ENCODE results near the gene WDR75.
"Not testable (repeated sequence)": the region's sequence is repeated elsewhere in the genome, so short reads cannot be mapped to it uniquely, and the experiment has no call there.

The WDR75 gene

GRCh38 chr2:189426886-189427285 lies 14.4 kb upstream of the WDR75 start:
- Mint-ChIP-seq H3K9me3 (peaks cover 2% of the 10 kb centered on the region), H3K27ac (no peak overlapping the region), H3K27me3 (no peaks in the 10 kb centered on the region), H3K4me3 (no peak overlapping the region), H3K4me1 (no peaks in the 10 kb centered on the region), H3K36me3 (peaks cover 3% of the 10 kb centered on the region)
- ATAC-seq = no peak

DNA sequence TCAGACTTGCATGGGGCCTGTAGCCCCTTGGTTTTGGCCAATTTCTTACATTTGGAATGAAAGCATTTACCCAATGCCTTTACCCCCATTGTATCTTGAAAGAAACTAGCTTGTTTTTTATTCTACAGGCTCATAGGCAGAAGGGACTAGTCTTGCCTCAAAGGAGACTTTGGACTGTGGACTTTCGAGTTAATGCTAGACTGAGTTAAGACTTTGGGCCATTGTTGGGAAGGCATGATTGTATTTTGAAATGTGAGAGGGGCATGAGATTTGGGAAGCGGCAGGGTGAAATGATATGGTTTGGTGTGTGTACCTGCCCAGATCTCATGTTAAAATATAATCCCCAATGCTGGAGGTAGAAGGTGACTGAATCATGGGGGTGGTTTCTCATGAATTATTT lies 13.4 kb upstream of the WDR75 start:
- no peaks in the 10 kb centered on the region for H3K4me1 Mint-ChIP-seq
- H3K9me3 Mint-ChIP-seq = no peaks in the 10 kb centered on the region
- ATAC-seq = no peak
- no peaks in the 10 kb centered on the region for H3K27me3 Mint-ChIP-seq
- H3K4me3 Mint-ChIP-seq = no peak overlapping the region
- H3K27ac Mint-ChIP-seq = no peak overlapping the region
- no peaks in the 10 kb centered on the region for H3K36me3 Mint-ChIP-seq

DNA sequence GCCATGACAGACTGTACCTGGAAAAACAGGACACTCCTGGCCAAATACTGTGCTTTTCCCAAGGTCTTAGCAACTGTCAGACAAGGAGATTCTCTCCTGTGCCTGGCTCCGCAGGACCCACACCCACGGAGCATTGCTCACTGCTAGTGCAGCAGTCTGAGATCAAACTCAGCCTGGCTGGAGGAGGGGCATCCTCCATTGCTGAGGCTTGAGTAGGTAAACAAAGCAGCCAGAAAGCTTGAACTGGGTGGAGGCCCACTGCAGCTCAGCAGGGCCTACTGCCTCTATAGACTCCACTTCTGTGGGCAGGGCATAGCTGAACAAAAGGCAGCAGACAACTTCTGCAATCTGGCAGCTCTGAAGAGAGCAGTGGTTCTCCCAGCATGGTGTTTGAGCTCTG lies 10.8 kb upstream of the WDR75 start:
- not testable (repeated sequence) for ATAC-seq, H3K27ac Mint-ChIP-seq

DNA sequence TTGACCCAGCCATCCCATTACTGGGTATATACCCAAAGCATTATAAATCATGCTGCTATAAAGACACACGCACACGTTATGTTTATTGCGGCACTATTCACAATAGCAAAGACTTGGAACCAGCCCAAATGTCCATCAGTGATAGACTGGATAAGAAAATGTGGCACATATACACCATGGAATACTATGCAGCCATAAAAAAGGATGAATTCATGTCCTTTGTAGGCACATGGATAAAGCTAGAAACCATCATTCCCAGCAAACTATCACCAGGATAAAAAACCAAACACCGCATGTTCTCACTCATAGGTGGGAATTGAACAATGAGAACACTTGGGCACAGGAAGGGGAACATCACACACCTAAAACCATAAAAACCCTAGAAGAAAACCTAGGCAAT lies 5.5 kb upstream of the WDR75 start:
- not testable (repeated sequence) for H3K27me3 Mint-ChIP-seq, H3K4me3 Mint-ChIP-seq, ATAC-seq, H3K27ac Mint-ChIP-seq, H3K4me1 Mint-ChIP-seq, H3K9me3 Mint-ChIP-seq, H3K36me3 Mint-ChIP-seq

More for the DNA sequence above, 10.8 kb upstream of the WDR75 start:
- H3K4me3 Mint-ChIP-seq, H3K27me3 Mint-ChIP-seq, H3K4me1 Mint-ChIP-seq, H3K9me3 Mint-ChIP-seq, H3K36me3 Mint-ChIP-seq: not testable (repeated sequence)

DNA sequence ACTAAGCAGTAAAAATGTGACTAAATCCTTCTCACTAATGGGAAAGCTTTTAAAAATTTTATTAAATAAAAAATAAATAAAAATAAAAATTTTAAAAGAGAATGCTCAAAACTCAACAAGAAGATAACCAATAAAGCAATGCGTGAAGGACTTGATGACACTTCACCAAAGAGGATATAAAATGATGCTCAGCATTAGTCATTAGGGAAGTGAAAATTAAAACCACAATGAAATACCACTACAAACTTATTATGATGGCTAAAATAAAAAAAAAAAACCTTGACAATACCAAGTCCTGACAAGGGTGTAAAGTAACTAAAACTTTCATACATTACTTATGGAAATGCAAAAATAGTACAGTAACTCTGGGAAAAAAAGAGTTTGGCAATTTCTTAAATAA lies 3.3 kb upstream of the WDR75 start:
- H3K27me3 Mint-ChIP-seq = no peaks in the 10 kb centered on the region
- H3K4me3 Mint-ChIP-seq = no peak overlapping the region
- no peak for ATAC-seq
- H3K27ac Mint-ChIP-seq = no peak overlapping the region
- H3K4me1 Mint-ChIP-seq = peaks cover 6% of the 10 kb centered on the region
- no peaks in the 10 kb centered on the region for H3K9me3 Mint-ChIP-seq
- no peaks in the 10 kb centered on the region for H3K36me3 Mint-ChIP-seq

- Mint-ChIP-seq H3K36me3 (no peaks in the 10 kb centered on the region), H3K27me3 (no peaks in the 10 kb centered on the region), H3K9me3 (no peaks in the 10 kb centered on the region), H3K27ac (no peak overlapping the region), H3K4me1 (peaks cover 6% of the 10 kb centered on the region), H3K4me3 (no peak overlapping the region)
- no peak for ATAC-seq
Observed at GRCh38 chr2:189439342-189439741, 1.9 kb upstream of the WDR75 start.

GRCh38 chr2:189440644-189440946 lies 679 bp upstream of the WDR75 start:
- H3K4me3 Mint-ChIP-seq = peak overlapping the region; percentile 91
- no peaks in the 10 kb centered on the region for H3K36me3 Mint-ChIP-seq
- peaks cover 6% of the 10 kb centered on the region for H3K4me1 Mint-ChIP-seq
- ATAC-seq = peak; percentile 32
- peak overlapping the region; percentile 96 for H3K27ac Mint-ChIP-seq
- no peaks in the 10 kb centered on the region for H3K27me3 Mint-ChIP-seq
- H3K9me3 Mint-ChIP-seq = no peaks in the 10 kb centered on the region

DNA sequence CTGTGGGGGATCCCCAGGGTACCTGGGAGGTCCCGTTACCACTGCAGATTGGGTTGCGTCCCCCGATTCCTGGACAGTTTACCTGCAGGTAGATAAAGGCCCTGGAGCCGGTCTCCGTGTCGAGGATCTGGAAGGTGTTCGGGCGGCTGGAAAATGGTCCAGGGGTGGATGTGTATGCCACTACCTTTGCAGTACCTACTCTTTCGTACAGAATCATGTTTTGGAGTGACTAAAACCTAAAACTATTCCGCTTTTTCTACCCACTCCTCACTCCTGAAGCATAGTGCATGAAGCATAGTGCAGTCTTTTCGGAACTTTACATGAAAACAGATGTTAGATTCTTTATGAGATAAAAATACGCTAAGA lies 418 bp downstream of the WDR75 start:
- Mint-ChIP-seq H3K4me3 (peak overlapping the region; percentile 91), H3K4me1 (peaks cover 6% of the 10 kb centered on the region), H3K9me3 (no peaks in the 10 kb centered on the region), H3K27me3 (no peaks in the 10 kb centered on the region), H3K36me3 (no peaks in the 10 kb centered on the region), H3K27ac (peak overlapping the region; percentile 96)
- ATAC-seq = no peak

DNA sequence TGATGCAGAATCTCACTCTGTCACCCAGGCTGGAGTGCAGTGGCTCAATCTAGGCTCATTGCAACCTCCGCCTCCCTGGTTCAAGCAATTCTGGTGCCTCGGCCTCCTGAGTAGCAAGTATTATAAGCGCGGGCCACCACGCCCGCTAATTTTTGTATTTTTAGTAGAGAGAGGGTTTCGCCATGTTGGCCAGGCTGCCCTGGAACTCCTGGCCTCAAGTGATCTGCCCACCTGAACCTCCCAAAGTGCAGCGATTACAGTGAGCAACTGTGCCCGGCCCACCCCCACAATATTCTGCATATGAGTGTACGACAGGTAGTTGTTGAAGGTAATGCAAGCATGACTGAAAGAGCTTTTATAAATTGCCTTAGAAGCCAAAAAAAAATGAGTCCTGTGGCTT lies 1.2 kb downstream of the WDR75 start:
- no peak for ATAC-seq
- peak overlapping the region; percentile 91 for H3K4me3 Mint-ChIP-seq
- no peaks in the 10 kb centered on the region for H3K27me3 Mint-ChIP-seq
- H3K36me3 Mint-ChIP-seq = no peaks in the 10 kb centered on the region
- peaks cover 2% of the 10 kb centered on the region for H3K4me1 Mint-ChIP-seq
- peak overlapping the region; percentile 96 for H3K27ac Mint-ChIP-seq
- H3K9me3 Mint-ChIP-seq = no peaks in the 10 kb centered on the region

DNA sequence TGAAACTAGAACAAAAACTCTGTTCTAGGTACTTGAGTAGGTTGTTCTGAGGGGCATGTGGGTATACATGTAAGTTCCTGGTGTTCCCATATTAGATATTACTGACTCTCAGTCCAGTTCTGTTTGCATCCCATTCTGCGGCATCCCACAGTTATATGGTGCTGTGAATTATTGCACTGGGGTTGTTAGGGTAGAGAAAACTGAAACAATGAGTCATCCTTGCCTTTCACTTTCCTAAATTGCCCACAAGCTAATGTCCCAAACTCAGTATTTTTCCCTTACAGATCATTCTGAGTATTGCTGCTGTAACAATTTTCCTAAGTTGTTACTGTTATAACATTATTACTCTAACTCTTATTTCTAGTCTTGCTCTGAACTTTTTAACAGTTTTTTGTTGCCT lies 3.0 kb downstream of the WDR75 start:
- no peak overlapping the region for H3K27ac Mint-ChIP-seq
- H3K27me3 Mint-ChIP-seq = no peaks in the 10 kb centered on the region
- no peaks in the 10 kb centered on the region for H3K4me1 Mint-ChIP-seq
- no peak overlapping the region for H3K4me3 Mint-ChIP-seq
- no peaks in the 10 kb centered on the region for H3K36me3 Mint-ChIP-seq
- ATAC-seq = no peak
- H3K9me3 Mint-ChIP-seq = no peaks in the 10 kb centered on the region

GRCh38 chr2:189446780-189447179 lies 5.5 kb downstream of the WDR75 start:
- H3K36me3 Mint-ChIP-seq = peaks cover 10% of the 10 kb centered on the region
- no peak for ATAC-seq
- H3K27ac Mint-ChIP-seq = no peak overlapping the region
- no peaks in the 10 kb centered on the region for H3K27me3 Mint-ChIP-seq
- no peaks in the 10 kb centered on the region for H3K9me3 Mint-ChIP-seq
- H3K4me3 Mint-ChIP-seq = no peak overlapping the region
- no peaks in the 10 kb centered on the region for H3K4me1 Mint-ChIP-seq

- Mint-ChIP-seq H3K9me3 (no peaks in the 10 kb centered on the region), H3K4me1 (no peaks in the 10 kb centered on the region), H3K36me3 (peaks cover 50% of the 10 kb centered on the region), H3K4me3 (no peak overlapping the region), H3K27me3 (no peaks in the 10 kb centered on the region), H3K27ac (no peak overlapping the region)
- ATAC-seq = no peak
Observed at GRCh38 chr2:189454009-189454408, 12.7 kb downstream of the WDR75 start.

GRCh38 chr2:189465076-189465475 lies 23.8 kb downstream of the WDR75 start:
- Mint-ChIP-seq H3K4me1 (peaks cover 15% of the 10 kb centered on the region), H3K36me3 (peaks cover 63% of the 10 kb centered on the region), H3K9me3 (no peaks in the 10 kb centered on the region), H3K27me3 (no peaks in the 10 kb centered on the region), H3K27ac (peak overlapping the region; percentile 42), H3K4me3 (no peak overlapping the region)
- no peak for ATAC-seq

DNA sequence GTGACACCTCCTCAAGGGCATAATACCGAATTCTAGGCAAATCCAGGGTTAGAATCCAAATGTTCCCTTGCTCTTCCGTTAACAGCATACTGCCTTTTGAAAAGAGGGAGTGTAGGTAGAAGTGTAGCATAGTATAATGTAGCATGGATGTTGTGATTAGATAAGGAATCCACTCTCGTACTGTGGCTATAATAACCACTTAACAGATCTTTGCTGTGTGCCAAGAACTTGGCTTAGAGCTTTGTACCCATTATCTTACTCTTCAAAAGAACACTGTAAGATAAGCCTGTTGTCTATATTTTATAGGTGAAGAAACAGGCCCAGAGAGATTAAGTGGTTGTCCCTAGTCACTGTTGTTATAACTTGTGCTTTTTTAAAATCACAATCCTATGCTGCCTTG lies 24.2 kb downstream of the WDR75 start:
- no peaks in the 10 kb centered on the region for H3K27me3 Mint-ChIP-seq
- peaks cover 65% of the 10 kb centered on the region for H3K36me3 Mint-ChIP-seq
- peaks cover 15% of the 10 kb centered on the region for H3K4me1 Mint-ChIP-seq
- no peak overlapping the region for H3K27ac Mint-ChIP-seq
- no peak overlapping the region for H3K4me3 Mint-ChIP-seq
- no peak for ATAC-seq
- no peaks in the 10 kb centered on the region for H3K9me3 Mint-ChIP-seq

- no peak overlapping the region for H3K4me3 Mint-ChIP-seq
- ATAC-seq = no peak
Observed at GRCh38 chr2:189466046-189466445, 24.8 kb downstream of the WDR75 start.

GRCh38 chr2:189466656-189467055 lies 25.4 kb downstream of the WDR75 start:
- peaks cover 15% of the 10 kb centered on the region for H3K4me1 Mint-ChIP-seq
- no peaks in the 10 kb centered on the region for H3K9me3 Mint-ChIP-seq
- ATAC-seq = no peak
- H3K4me3 Mint-ChIP-seq = no peak overlapping the region
- peaks cover 77% of the 10 kb centered on the region for H3K36me3 Mint-ChIP-seq
- H3K27ac Mint-ChIP-seq = no peak overlapping the region
- H3K27me3 Mint-ChIP-seq = no peaks in the 10 kb centered on the region

More at GRCh38 chr2:189466046-189466445, 24.8 kb downstream of the WDR75 start:
- Mint-ChIP-seq H3K4me1 (peaks cover 15% of the 10 kb centered on the region), H3K27me3 (no peaks in the 10 kb centered on the region), H3K9me3 (no peaks in the 10 kb centered on the region), H3K27ac (no peak overlapping the region), H3K36me3 (peaks cover 71% of the 10 kb centered on the region)

GRCh38 chr2:189467160-189467559 lies 25.9 kb downstream of the WDR75 start:
- Mint-ChIP-seq H3K4me1 (peaks cover 15% of the 10 kb centered on the region), H3K36me3 (peaks cover 82% of the 10 kb centered on the region), H3K9me3 (no peaks in the 10 kb centered on the region), H3K4me3 (no peak overlapping the region), H3K27me3 (no peaks in the 10 kb centered on the region), H3K27ac (no peak overlapping the region)
- ATAC-seq = no peak

Data from stimulated activated memory B cell treated with anti-CD40 and anti-IgM and Interleukin-4, amounts not matched to agents 10 μg/mL and 1 μg/mL and 100 μg/mL, for 72 hours (primary cell).